HEK293 (cell line): ENCODE results near the gene STK32C.
A peak's percentile ranks its signal among the peaks of the same experiment; 100 is the strongest.

ENCODE experiments used
- CTCF ChIA-PET: fragments of 350-600 bp; formaldehyde crosslinking; extraction: SDS; loops from one replicate; lab custom pipeline; 2021; ENCODE audit warnings: antibody characterized with exemption; lab: Yijun Ruan, JAX
- POLR2A ChIA-PET: fragments of 300-600 bp; formaldehyde crosslinking; extraction: SDS; loops from one replicate; lab custom pipeline; 2020; ENCODE audit warnings: antibody characterized with exemption, inconsistent platforms; lab: Yijun Ruan, JAX
- H3K27ac ChIP-seq: fragments of 200-500 bp; sonication (Bioruptor generic); 2 replicates; pipeline ENCODE4 v1.5.1; 2014; ENCODE audit warnings: low read depth, low read length, control low read depth, inconsistent platforms; ENCODE audit errors: extremely low read depth
- H3K36me3 ChIP-seq, 2 experiments: fragments of 200-500 bp in 1 of 2; sonication (Bioruptor generic) in 1 of 2; 1 replicate in 1 of 2; 2 replicates in 1 of 2; pipeline ENCODE4 v1.5.1; 2014 to 2017; ENCODE audit warnings: inconsistent platforms in 2 of 2, low read length in 2 of 2; ENCODE audit not compliant: control insufficient read depth in 2 of 2, insufficient read depth in 1 of 2
- H3K4me1 ChIP-seq: fragments of 200-500 bp; sonication (Bioruptor generic); 2 replicates; pipeline ENCODE4 v1.5.1; 2014; ENCODE audit warnings: mild to moderate bottlenecking, low read length, inconsistent platforms; ENCODE audit not compliant: control insufficient read depth, insufficient read depth
- H3K4me3 ChIP-seq: 2 replicates; pipeline ENCODE4 v1.5.1; 2011; ENCODE audit warnings: low read depth, mild to moderate bottlenecking, control low read depth, low read length, moderate library complexity
- H3K9me3 ChIP-seq: fragments of 200-500 bp; sonication (Bioruptor generic); 2 replicates; pipeline ENCODE4 v1.5.1; 2014; ENCODE audit warnings: low read depth, low read length, inconsistent platforms; ENCODE audit not compliant: control insufficient read depth, insufficient read depth
- EGR2 ChIP-seq: fragments of 450-650 bp; formaldehyde crosslinking; IDR thresholded peaks from 2 replicates; pipeline ENCODE4 v1.5.1; 2016; ENCODE audit warnings: low read depth, missing biosample characterization, missing genetic modification characterization
- GLIS1 ChIP-seq: fragments of 450-650 bp; formaldehyde crosslinking; IDR thresholded peaks from 2 replicates; pipeline ENCODE4 v1.5.1; 2016; ENCODE audit warnings: missing biosample characterization, missing genetic modification characterization
- INSM2 ChIP-seq: fragments of 450-650 bp; formaldehyde crosslinking; IDR thresholded peaks from 2 replicates; pipeline ENCODE4 v1.5.1; 2016; ENCODE audit warnings: missing biosample characterization, missing genetic modification characterization
- KLF1 ChIP-seq: fragments of 450-650 bp; formaldehyde crosslinking; IDR thresholded peaks from 2 replicates; pipeline ENCODE4 v1.5.1; 2016; ENCODE audit warnings: missing biosample characterization, missing genetic modification characterization
- KLF16 ChIP-seq: fragments of 450-650 bp; formaldehyde crosslinking; IDR thresholded peaks from 2 replicates; pipeline ENCODE4 v1.5.1; 2017; ENCODE audit warnings: missing biosample characterization, missing genetic modification characterization
- REPIN1 ChIP-seq: fragments of 450-650 bp; formaldehyde crosslinking; IDR thresholded peaks from 2 replicates; pipeline ENCODE4 v1.5.1; 2017; ENCODE audit warnings: missing biosample characterization, missing genetic modification characterization, low read depth
- SCRT1 ChIP-seq: fragments of 450-650 bp; formaldehyde crosslinking; IDR thresholded peaks from 2 replicates; pipeline ENCODE4 v1.5.1; 2016; ENCODE audit warnings: missing biosample characterization, missing genetic modification characterization, borderline replicate concordance
- ZBTB17 ChIP-seq: fragments of 450-650 bp; formaldehyde crosslinking; IDR thresholded peaks from 2 replicates; pipeline ENCODE4 v1.5.1; 2016; ENCODE audit warnings: missing biosample characterization, missing genetic modification characterization
- ZBTB21 ChIP-seq: fragments of 450-650 bp; formaldehyde crosslinking; IDR thresholded peaks from 2 replicates; pipeline ENCODE4 v1.5.1; 2017; ENCODE audit warnings: missing biosample characterization, missing genetic modification characterization
- ZNF138 ChIP-seq: fragments of 450-650 bp; formaldehyde crosslinking; IDR thresholded peaks from 2 replicates; pipeline ENCODE4 v1.5.1; 2016; ENCODE audit warnings: missing biosample characterization, missing genetic modification characterization, borderline replicate concordance
- ZNF146 ChIP-seq: fragments of 450-650 bp; formaldehyde crosslinking; IDR thresholded peaks from 2 replicates; pipeline ENCODE4 v1.5.1; 2016; ENCODE audit warnings: missing biosample characterization, missing genetic modification characterization
- ZNF155 ChIP-seq: fragments of 450-650 bp; formaldehyde crosslinking; IDR thresholded peaks from 2 replicates; pipeline ENCODE4 v1.5.1; 2016; ENCODE audit warnings: missing biosample characterization, missing genetic modification characterization
- ZNF169 ChIP-seq: fragments of 450-650 bp; formaldehyde crosslinking; IDR thresholded peaks from 2 replicates; pipeline ENCODE4 v1.5.1; 2016; ENCODE audit warnings: missing biosample characterization, missing genetic modification characterization
- ZNF248 ChIP-seq: fragments of 450-650 bp; formaldehyde crosslinking; IDR thresholded peaks from 2 replicates; pipeline ENCODE4 v1.5.1; 2017; ENCODE audit warnings: missing biosample characterization, missing genetic modification characterization
- ZNF324 ChIP-seq: fragments of 450-650 bp; formaldehyde crosslinking; IDR thresholded peaks from 2 replicates; pipeline ENCODE4 v1.5.1; 2016; ENCODE audit warnings: missing biosample characterization, missing genetic modification characterization
- ZNF366 ChIP-seq: fragments of 450-650 bp; formaldehyde crosslinking; conservative IDR thresholded peaks from 2 replicates; pipeline ENCODE4 v1.5.1; 2016; ENCODE audit warnings: missing biosample characterization, missing genetic modification characterization
- ZNF423 ChIP-seq: fragments of 450-650 bp; formaldehyde crosslinking; IDR thresholded peaks from 2 replicates; pipeline ENCODE4 v1.5.1; 2016; ENCODE audit warnings: missing biosample characterization, missing genetic modification characterization
- ZNF501 ChIP-seq: fragments of 450-650 bp; formaldehyde crosslinking; IDR thresholded peaks from 2 replicates; pipeline ENCODE4 v1.5.1; 2016; ENCODE audit warnings: missing biosample characterization, missing genetic modification characterization
- ZNF555 ChIP-seq: fragments of 450-650 bp; formaldehyde crosslinking; conservative IDR thresholded peaks from 2 replicates; pipeline ENCODE4 v1.5.1; 2017; ENCODE audit warnings: missing biosample characterization, mild to moderate bottlenecking, missing genetic modification characterization, inconsistent platforms
- ZNF558 ChIP-seq: fragments of 450-650 bp; formaldehyde crosslinking; IDR thresholded peaks from 2 replicates; pipeline ENCODE4 v1.5.1; 2016; ENCODE audit warnings: missing biosample characterization, missing genetic modification characterization
- ZNF600 ChIP-seq: fragments of 450-650 bp; formaldehyde crosslinking; IDR thresholded peaks from 2 replicates; pipeline ENCODE4 v1.5.1; 2016; ENCODE audit warnings: missing biosample characterization, missing genetic modification characterization
- ZNF677 ChIP-seq: fragments of 450-650 bp; IDR thresholded peaks from 2 replicates; pipeline ENCODE4 v1.5.0; 2018; ENCODE audit warnings: missing biosample characterization, mild to moderate bottlenecking, missing genetic modification characterization, moderate library complexity
- TF ChIP-seq, protein P1 (sequence below): fragments of 450-650 bp; formaldehyde crosslinking; IDR thresholded peaks from 2 replicates; pipeline ENCODE4 v1.5.1; 2016; ENCODE audit warnings: missing biosample characterization, missing genetic modification characterization
- TF ChIP-seq, protein P2 (sequence below): fragments of 450-650 bp; formaldehyde crosslinking; IDR thresholded peaks from 2 replicates; pipeline ENCODE4 v1.5.1; 2016; ENCODE audit warnings: missing biosample characterization, missing genetic modification characterization
- TF ChIP-seq, protein P3 (sequence below): fragments of 450-650 bp; formaldehyde crosslinking; IDR thresholded peaks from 2 replicates; pipeline ENCODE4 v1.5.1; 2016; ENCODE audit warnings: missing biosample characterization, missing genetic modification characterization

STK32C gene

DNA sequence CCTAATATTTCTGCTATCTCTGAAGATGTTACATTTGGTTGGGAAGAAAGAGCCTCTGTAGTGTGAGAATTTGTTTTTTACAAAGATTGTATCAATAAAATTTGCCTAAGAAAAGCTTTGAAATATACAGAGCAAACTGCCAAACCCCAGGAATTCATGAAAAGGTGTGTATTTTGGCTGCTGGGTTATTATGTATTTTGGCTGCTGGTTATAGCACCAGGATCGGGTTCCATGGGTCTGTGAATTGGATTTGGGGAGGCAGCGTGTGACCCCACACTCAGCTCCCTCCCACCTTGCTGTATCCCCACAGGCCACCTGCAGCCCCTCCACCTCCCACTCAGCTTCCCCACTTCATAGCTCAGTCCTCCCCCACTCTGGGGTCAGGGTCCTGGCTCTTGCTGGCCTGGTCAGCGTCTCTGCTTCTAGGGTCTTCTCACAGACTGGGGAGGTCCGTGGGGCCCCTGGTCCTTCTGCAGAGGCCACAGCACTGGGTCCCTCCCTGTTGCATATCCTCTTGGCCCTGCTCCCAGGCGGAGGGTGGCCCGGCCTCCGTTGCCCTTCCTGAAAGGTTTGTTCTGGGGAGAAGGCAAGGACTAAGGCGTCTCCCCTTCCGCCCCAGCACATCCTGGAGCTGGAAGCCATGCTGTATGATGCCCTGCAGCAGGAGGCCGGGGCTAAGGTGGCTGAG is 145.0 kb downstream of the STK32C start:
- no peak for TF ChIP-seq ZNF558 (tag by site-specific recombination)
- no peak for TF ChIP-seq ZBTB21 (tag by site-specific recombination)
- TF ChIP-seq REPIN1 (tag by site-specific recombination), result no peak
- TF ChIP-seq, protein P1, sequence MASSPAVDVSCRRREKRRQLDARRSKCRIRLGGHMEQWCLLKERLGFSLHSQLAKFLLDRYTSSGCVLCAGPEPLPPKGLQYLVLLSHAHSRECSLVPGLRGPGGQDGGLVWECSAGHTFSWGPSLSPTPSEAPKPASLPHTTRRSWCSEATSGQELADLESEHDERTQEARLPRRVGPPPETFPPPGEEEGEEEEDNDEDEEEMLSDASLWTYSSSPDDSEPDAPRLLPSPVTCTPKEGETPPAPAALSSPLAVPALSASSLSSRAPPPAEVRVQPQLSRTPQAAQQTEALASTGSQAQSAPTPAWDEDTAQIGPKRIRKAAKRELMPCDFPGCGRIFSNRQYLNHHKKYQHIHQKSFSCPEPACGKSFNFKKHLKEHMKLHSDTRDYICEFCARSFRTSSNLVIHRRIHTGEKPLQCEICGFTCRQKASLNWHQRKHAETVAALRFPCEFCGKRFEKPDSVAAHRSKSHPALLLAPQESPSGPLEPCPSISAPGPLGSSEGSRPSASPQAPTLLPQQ, result no peak
- TF ChIP-seq KLF16 (tag by site-specific recombination), result no peak
- TF ChIP-seq ZNF324 (tag by site-specific recombination), result no peak
- TF ChIP-seq ZNF155, result no peak
- Histone ChIP-seq H3K4me3 (no peak overlapping the region), H3K9me3 (no peaks in the 10 kb centered on the region), H3K4me1 (no peaks in the 10 kb centered on the region; the same call in 1 of the 2 replicates), H3K36me3 (no peaks in the 10 kb centered on the region), H3K27ac (no peak overlapping the region)
- ChIA-PET POLR2A (no interaction called here), CTCF (interaction anchor here (0.6 to 1.7 kb wide), 3 partner anchors 20 to 282 kb away, joined by 3 to 7 read pairs (median 4); no protein-coding TSS in a partner anchor)

DNA sequence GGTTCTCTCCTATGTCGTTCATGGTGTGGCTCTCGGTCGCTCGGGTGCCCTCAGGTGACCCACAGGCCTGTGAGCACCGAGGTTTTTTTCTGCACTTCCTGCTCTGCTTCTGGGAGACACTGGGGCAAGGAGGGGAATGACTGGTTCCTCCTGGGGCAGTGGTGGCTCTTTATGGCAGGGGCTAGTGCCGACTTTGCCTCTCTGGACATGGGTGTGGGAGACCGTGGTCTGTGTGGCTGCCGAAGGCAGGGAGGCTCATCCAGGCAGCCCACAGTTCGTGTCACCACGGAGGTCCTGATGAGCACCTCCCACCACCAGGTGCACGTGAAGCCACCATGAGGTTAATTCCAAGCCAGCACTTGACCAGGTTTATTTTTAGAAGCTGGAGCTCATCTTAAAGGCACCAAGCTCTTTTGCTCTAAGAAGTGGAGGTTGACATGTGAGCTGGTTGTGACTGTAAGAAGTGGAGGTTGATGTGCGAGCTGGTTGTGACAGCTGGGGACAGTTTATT is 145.7 kb downstream of the STK32C start:
- CTCF ChIA-PET, result interaction anchor here (0.6 to 1.7 kb wide), 3 partner anchors 19 to 282 kb away, joined by 3 to 7 read pairs (median 4); no protein-coding TSS in a partner anchor
- Histone ChIP-seq H3K27ac (no peak overlapping the region), H3K9me3 (no peaks in the 10 kb centered on the region), H3K36me3 (no peaks in the 10 kb centered on the region), H3K4me3 (no peak overlapping the region), H3K4me1 (no peaks in the 10 kb centered on the region; the same call in 1 of the 2 replicates)
- POLR2A ChIA-PET, result no interaction called here
- TF ChIP-seq ZNF501 (tag by site-specific recombination), result no peak
- TF ChIP-seq INSM2 (tag by site-specific recombination), result no peak
- TF ChIP-seq, protein P2, sequence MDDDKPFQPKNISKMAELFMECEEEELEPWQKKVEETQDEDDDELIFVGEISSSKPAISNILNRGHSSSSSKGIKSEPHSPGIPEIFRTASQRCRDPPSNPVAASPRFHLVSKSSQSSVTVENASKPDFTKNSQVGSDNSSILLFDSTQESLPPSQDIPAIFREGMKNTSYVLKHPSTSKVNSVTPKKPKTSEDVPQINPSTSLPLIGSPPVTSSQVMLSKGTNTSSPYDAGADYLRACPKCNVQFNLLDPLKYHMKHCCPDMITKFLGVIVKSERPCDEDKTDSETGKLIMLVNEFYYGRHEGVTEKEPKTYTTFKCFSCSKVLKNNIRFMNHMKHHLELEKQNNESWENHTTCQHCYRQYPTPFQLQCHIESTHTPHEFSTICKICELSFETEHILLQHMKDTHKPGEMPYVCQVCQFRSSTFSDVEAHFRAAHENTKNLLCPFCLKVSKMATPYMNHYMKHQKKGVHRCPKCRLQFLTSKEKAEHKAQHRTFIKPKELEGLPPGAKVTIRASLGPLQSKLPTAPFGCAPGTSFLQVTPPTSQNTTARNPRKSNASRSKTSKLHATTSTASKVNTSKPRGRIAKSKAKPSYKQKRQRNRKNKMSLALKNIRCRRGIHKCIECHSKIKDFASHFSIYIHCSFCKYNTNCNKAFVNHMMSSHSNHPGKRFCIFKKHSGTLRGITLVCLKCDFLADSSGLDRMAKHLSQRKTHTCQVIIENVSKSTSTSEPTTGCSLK (tag by site-specific recombination), result no peak
- TF ChIP-seq GLIS1 (tag by site-specific recombination), result peak; percentile 25; the same call in 1 of the 2 replicates
- TF ChIP-seq ZBTB17 (tag by site-specific recombination), result 0 out of 2 replicates have a peak, but pooled peaks have one; percentile 30
- no peak for TF ChIP-seq ZNF248 (tag by site-specific recombination)
- no peak for TF ChIP-seq ZNF146 (tag by site-specific recombination)
- no peak for TF ChIP-seq SCRT1 (tag by site-specific recombination)
- TF ChIP-seq ZNF138, result no peak
- TF ChIP-seq, protein P3, sequence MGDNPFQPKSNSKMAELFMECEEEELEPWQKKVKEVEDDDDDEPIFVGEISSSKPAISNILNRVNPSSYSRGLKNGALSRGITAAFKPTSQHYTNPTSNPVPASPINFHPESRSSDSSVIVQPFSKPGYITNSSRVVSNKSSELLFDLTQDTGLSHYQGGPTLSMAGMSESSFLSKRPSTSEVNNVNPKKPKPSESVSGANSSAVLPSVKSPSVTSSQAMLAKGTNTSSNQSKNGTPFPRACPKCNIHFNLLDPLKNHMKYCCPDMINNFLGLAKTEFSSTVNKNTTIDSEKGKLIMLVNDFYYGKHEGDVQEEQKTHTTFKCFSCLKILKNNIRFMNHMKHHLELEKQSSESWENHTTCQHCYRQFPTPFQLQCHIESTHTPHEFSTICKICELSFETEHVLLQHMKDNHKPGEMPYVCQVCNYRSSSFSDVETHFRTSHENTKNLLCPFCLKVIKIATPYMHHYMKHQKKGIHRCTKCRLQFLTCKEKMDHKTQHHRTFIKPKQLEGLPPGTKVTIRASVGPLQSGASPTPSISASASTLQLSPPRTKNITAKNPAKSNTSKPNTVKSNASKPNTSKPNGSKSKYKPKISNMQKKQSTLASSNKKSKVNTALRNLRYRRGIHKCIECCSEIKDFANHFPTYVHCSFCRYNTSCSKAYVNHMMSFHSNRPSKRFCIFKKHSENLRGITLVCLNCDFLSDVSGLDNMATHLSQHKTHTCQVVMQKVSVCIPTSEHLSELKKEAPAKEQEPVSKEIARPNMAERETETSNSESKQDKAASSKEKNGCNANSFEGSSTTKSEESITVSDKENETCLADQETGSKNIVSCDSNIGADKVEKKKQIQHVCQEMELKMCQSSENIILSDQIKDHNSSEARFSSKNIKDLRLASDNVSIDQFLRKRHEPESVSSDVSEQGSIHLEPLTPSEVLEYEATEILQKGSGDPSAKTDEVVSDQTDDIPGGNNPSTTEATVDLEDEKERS (tag by site-specific recombination), result no peak
- TF ChIP-seq ZNF366 (tag by site-specific recombination), result no peak
- 0 out of 2 replicates have a peak, but pooled peaks have one; percentile 16 for TF ChIP-seq EGR2
- TF ChIP-seq ZNF600 (tag by site-specific recombination), result 0 out of 2 replicates have a peak, but pooled peaks have one; percentile 40
- no peak for TF ChIP-seq ZNF169 (tag by site-specific recombination)
- TF ChIP-seq ZNF555, result no peak
- no peak for TF ChIP-seq ZNF677
- TF ChIP-seq ZNF423 (tag by site-specific recombination), result no peak
- TF ChIP-seq KLF1 (tag by site-specific recombination), result peak; percentile 37; the same call in 1 of the 2 replicates
